ENCODE data around the gene EFL1. TPM values are rescaled to one million over a fixed set of nuclear protein-coding genes. Genes with fewer than 3 reads are reported as not detected.
A peak's percentile ranks its signal among the peaks of the same experiment; 100 is the strongest.

EFL1 gene
- total RNA-seq, 1 donor from 2014 or later, result 17.6 TPM

GRCh38 chr15:82108489-82109078 is 153.9 kb downstream of the EFL1 start:
- ATAC-seq (peak; percentile 95), DNase-seq (peak; percentile 72)
- intact Hi-C loops (cut with micrococcal nuclease), result no loop called here

GRCh38 chr15:82106679-82107078 is 155.9 kb downstream of the EFL1 start:
- ATAC-seq, result no peak
- intact Hi-C loops (cut with micrococcal nuclease), result no loop called here
- DNase-seq, result no peak

GRCh38 chr15:82105451-82106215 is 156.9 kb downstream of the EFL1 start:
- DNase-seq (no peak), ATAC-seq (no peak)
- intact Hi-C loops (cut with micrococcal nuclease), result no loop called here

GRCh38 chr15:82103468-82103867 is 159.1 kb downstream of the EFL1 start:
- intact Hi-C loops (cut with micrococcal nuclease), result no loop called here
- DNase-seq (no peak), ATAC-seq (no peak)

- intact Hi-C loops (cut with micrococcal nuclease), result no loop called here
- no peak for DNase-seq
- no peak for ATAC-seq
Measured at GRCh38 chr15:82100111-82100929, 162.2 kb downstream of the EFL1 start.

- DNase-seq (no peak), ATAC-seq (no peak)
- intact Hi-C loops (cut with micrococcal nuclease), result no loop called here
Measured at GRCh38 chr15:82098674-82099073, 163.9 kb downstream of the EFL1 start.

GRCh38 chr15:82095803-82096202 is 166.7 kb downstream of the EFL1 start:
- DNase-seq (no peak), ATAC-seq (no peak)
- intact Hi-C loops (cut with micrococcal nuclease), result no loop called here

GRCh38 chr15:82093774-82094211 is 168.7 kb downstream of the EFL1 start:
- ATAC-seq, result no peak
- intact Hi-C loops (cut with micrococcal nuclease), result no loop called here
- no peak for DNase-seq

GRCh38 chr15:82093325-82093724 is 169.2 kb downstream of the EFL1 start:
- intact Hi-C loops (cut with micrococcal nuclease), result no loop called here
- ATAC-seq, result no peak
- no peak for DNase-seq

- ATAC-seq (no peak), DNase-seq (no peak)
- intact Hi-C loops (cut with micrococcal nuclease), result no loop called here
Measured at GRCh38 chr15:82091636-82092140, 170.8 kb downstream of the EFL1 start.

- intact Hi-C loops (cut with micrococcal nuclease), result no loop called here
- DNase-seq (no peak), ATAC-seq (no peak)
Measured at GRCh38 chr15:82086243-82086995, 176.1 kb downstream of the EFL1 start.

GRCh38 chr15:82081914-82082762 is 180.4 kb downstream of the EFL1 start:
- intact Hi-C loops (cut with micrococcal nuclease), result no loop called here
- ATAC-seq, result no peak
- no peak for DNase-seq

GRCh38 chr15:82080774-82081173 is 181.8 kb downstream of the EFL1 start:
- no peak for DNase-seq
- intact Hi-C loops (cut with micrococcal nuclease), result no loop called here
- ATAC-seq, result no peak

Other genes with a start within 250 kb of the EFL1 start
- gene MEX3B, start 216.7 kb downstream of the EFL1 start, total RNA-seq, result 3.6 TPM
- gene SAXO2, start 84 bp upstream of the EFL1 start, total RNA-seq, result 2.6 TPM
- 0.07 TPM for gene GOLGA6L10, start 86.7 kb upstream of the EFL1 start, total RNA-seq
- gene GOLGA6L9, start 167.1 kb upstream of the EFL1 start, total RNA-seq, result 1.4 TPM